GM23338 (cell line): Measurements from ENCODE around the gene FAM217B. TPM values are rescaled to one million over a fixed set of nuclear protein-coding genes. Genes with fewer than 3 reads are reported as not detected.
A peak's percentile ranks its signal among the peaks of the same experiment; 100 is the strongest.

Experiments used
- ATAC-seq: fragments of 200-7000 bp; cut with Tn5 transposase; 3 replicates; pipeline ENCODE4 v1.9.1; 2020
- DNase-seq: peaks from one replicate; pipeline ENCODE4 v3.0.0-alpha.2; 2015; ENCODE audit warnings: low spot score
- H2AFZ ChIP-seq: fragments of 200-600 bp; sonication (generic); 2 replicates; pipeline ENCODE4 v1.8.0; 2016; ENCODE audit warnings: antibody characterized with exemption, mild to moderate bottlenecking, moderate library complexity
- H3F3A ChIP-seq: fragments of 200-600 bp; sonication (generic); replicated peaks from 2 replicates; pipeline ENCODE4 v1.8.0; 2017; ENCODE audit warnings: antibody characterized with exemption, mixed run types, low read depth
- H3K27ac ChIP-seq: fragments of 200-600 bp; sonication (generic); 2 replicates; pipeline ENCODE4 v1.6.1; 2016; ENCODE audit warnings: low read depth
- H3K27me3 ChIP-seq: fragments of 200-600 bp; sonication (generic); 2 replicates; pipeline ENCODE4 v1.8.0; 2016; ENCODE audit warnings: mild to moderate bottlenecking, mixed run types, moderate library complexity; ENCODE audit not compliant: insufficient read depth
- H3K36me3 ChIP-seq: fragments of 200-600 bp; sonication (generic); 2 replicates; pipeline ENCODE4 v1.8.0; 2016; ENCODE audit warnings: mild to moderate bottlenecking; ENCODE audit not compliant: insufficient read depth
- H3K4me1 ChIP-seq: fragments of 200-600 bp; sonication (generic); 2 replicates; pipeline ENCODE4 v1.8.0; 2016; ENCODE audit warnings: mild to moderate bottlenecking, moderate library complexity; ENCODE audit not compliant: insufficient read depth
- H3K4me2 ChIP-seq: fragments of 200-600 bp; sonication (generic); 2 replicates; pipeline ENCODE4 v1.7.1; 2017; ENCODE audit warnings: mixed run types
- H3K4me3 ChIP-seq: fragments of 200-600 bp; sonication (generic); 2 replicates; pipeline ENCODE4 v1.6.1; 2016; ENCODE audit warnings: mixed run types
- H3K79me2 ChIP-seq: fragments of 200-600 bp; sonication (generic); replicated peaks from 2 replicates; pipeline ENCODE4 v1.8.0; 2017; ENCODE audit warnings: mild to moderate bottlenecking; ENCODE audit not compliant: insufficient read depth
- H3K9me2 ChIP-seq: fragments of 200-600 bp; sonication (generic); 2 replicates; pipeline ENCODE4 v1.8.0; 2017; ENCODE audit not compliant: insufficient read depth
- H4K20me1 ChIP-seq: fragments of 200-600 bp; sonication (generic); replicated peaks from 2 replicates; pipeline ENCODE4 v1.8.0; 2017; ENCODE audit warnings: mild to moderate bottlenecking; ENCODE audit not compliant: insufficient read depth
- H3K27ac Mint-ChIP-seq: 2 replicates; pipeline ENCODE4 v1.8.0; 2020; ENCODE audit warnings: inconsistent platforms, mild to moderate bottlenecking, moderate library complexity, mixed read lengths
- H3K27me3 Mint-ChIP-seq: 3 replicates; pipeline ENCODE4 v1.8.0; 2022; ENCODE audit warnings: low read depth, mild to moderate bottlenecking, moderate library complexity, mixed read lengths, inconsistent platforms; ENCODE audit not compliant: insufficient read depth, poor library complexity
- H3K36me3 Mint-ChIP-seq: 3 replicates; pipeline ENCODE4 v1.8.0; 2021; ENCODE audit warnings: low read depth, mild to moderate bottlenecking, inconsistent platforms, moderate library complexity, mixed read lengths
- H3K4me1 Mint-ChIP-seq: 3 replicates; pipeline ENCODE4 v1.8.0; 2020; ENCODE audit warnings: mild to moderate bottlenecking, inconsistent platforms, mixed read lengths
- H3K4me3 Mint-ChIP-seq: 3 replicates; pipeline ENCODE4 v1.8.0; 2021; ENCODE audit warnings: moderate library complexity, mild to moderate bottlenecking, inconsistent platforms, mixed read lengths
- H3K9me3 Mint-ChIP-seq: 3 replicates; pipeline ENCODE4 v1.8.0; 2020; ENCODE audit warnings: moderate library complexity, mild to moderate bottlenecking, inconsistent platforms, mixed read lengths
- CREB1 ChIP-seq: fragments of 250-450 bp; sonication (Bioruptor Pico); IDR thresholded peaks from 2 replicates; pipeline ENCODE4 v1.5.0; 2020; ENCODE audit warnings: low read depth, mild to moderate bottlenecking, moderate library complexity
- ETS1 ChIP-seq: IDR thresholded peaks from 2 replicates; pipeline ENCODE4 v1.6.1; 2016; ENCODE audit warnings: antibody characterized with exemption
- EZH2 ChIP-seq: fragments of 200-600 bp; sonication (generic); IDR thresholded peaks from one replicate; pipeline ENCODE4 v1.8.0; 2017; ENCODE audit warnings: antibody characterized with exemption, mild to moderate bottlenecking, low read depth; ENCODE audit not compliant: unreplicated experiment
- EZH2phosphoT487 ChIP-seq: fragments of 200-600 bp; sonication (generic); IDR thresholded peaks from one replicate; pipeline ENCODE4 v1.8.1; 2018; ENCODE audit warnings: antibody characterized with exemption; ENCODE audit not compliant: unreplicated experiment
- JUNB ChIP-seq: IDR thresholded peaks from one replicate; pipeline ENCODE4 v1.6.1; 2016; ENCODE audit warnings: antibody characterized with exemption; ENCODE audit not compliant: unreplicated experiment
- NANOG ChIP-seq: IDR thresholded peaks from 2 replicates; pipeline ENCODE4 v1.6.1; 2016; ENCODE audit warnings: antibody characterized with exemption, borderline replicate concordance
- POLR2AphosphoS5 ChIP-seq: IDR thresholded peaks from 2 replicates; pipeline ENCODE4 v1.6.1; 2016; ENCODE audit warnings: antibody characterized with exemption, low read depth
- REST ChIP-seq: IDR thresholded peaks from one replicate; pipeline ENCODE4 v1.6.1; 2018; ENCODE audit warnings: antibody characterized with exemption; ENCODE audit not compliant: unreplicated experiment
- STAT1 ChIP-seq: IDR thresholded peaks from one replicate; pipeline ENCODE4 v1.6.1; 2016; ENCODE audit warnings: antibody characterized with exemption; ENCODE audit not compliant: unreplicated experiment
- ZNF114 ChIP-seq: fragments of 250-450 bp; sonication (Bioruptor Pico); IDR thresholded peaks from 2 replicates; pipeline ENCODE4 v1.5.0; 2020; ENCODE audit warnings: mild to moderate bottlenecking, moderate library complexity
- ZNF331 ChIP-seq: fragments of 250-450 bp; sonication (Bioruptor Pico); IDR thresholded peaks from 2 replicates; pipeline ENCODE4 v1.5.0; 2020; ENCODE audit warnings: low read depth, mild to moderate bottlenecking, moderate library complexity
- polyA plus RNA-seq: library from polyadenylated mRNA; unstranded; fragments of >200 nt; fragmentation: Nextera tagmentation; extraction: Ambion mirVana; gene quantifications from 2 replicates; pipeline ENCODE4 v1.2.1, GENCODE V29; 2016
- total RNA-seq: library from RNA; depleted of rRNA; stranded (reverse); fragments of >200 nt; shearing (Covaris generic); gene quantifications from 2 replicates; pipeline ENCODE4 v1.2.3, GENCODE V29; 2014
- TF ChIP-seq, protein P1 (sequence below), 2 experiments: fragments of 200-600 bp in 1 of 2; sonication (generic) in 1 of 2; conservative IDR thresholded peaks; 2 replicates each; pipeline versions ENCODE4 v1.5.1 to v1.6.1; 2016 to 2017; ENCODE audit warnings: antibody characterized with exemption in 2 of 2, low read depth in 2 of 2, mild to moderate bottlenecking in 2 of 2, moderate library complexity in 1 of 2

FAM217B gene
- total and polyA plus RNA-seq, 2 experiments from 2014 or later = 13.2 to 25.9 TPM

- TF ChIP-seq REST (no peak), STAT1 (no peak), CREB1 (no peak), POLR2AphosphoS5 (no peak), JUNB (no peak), NANOG (no peak), ETS1 (no peak), EZH2 (no peak)
- TF ChIP-seq, protein P1, sequence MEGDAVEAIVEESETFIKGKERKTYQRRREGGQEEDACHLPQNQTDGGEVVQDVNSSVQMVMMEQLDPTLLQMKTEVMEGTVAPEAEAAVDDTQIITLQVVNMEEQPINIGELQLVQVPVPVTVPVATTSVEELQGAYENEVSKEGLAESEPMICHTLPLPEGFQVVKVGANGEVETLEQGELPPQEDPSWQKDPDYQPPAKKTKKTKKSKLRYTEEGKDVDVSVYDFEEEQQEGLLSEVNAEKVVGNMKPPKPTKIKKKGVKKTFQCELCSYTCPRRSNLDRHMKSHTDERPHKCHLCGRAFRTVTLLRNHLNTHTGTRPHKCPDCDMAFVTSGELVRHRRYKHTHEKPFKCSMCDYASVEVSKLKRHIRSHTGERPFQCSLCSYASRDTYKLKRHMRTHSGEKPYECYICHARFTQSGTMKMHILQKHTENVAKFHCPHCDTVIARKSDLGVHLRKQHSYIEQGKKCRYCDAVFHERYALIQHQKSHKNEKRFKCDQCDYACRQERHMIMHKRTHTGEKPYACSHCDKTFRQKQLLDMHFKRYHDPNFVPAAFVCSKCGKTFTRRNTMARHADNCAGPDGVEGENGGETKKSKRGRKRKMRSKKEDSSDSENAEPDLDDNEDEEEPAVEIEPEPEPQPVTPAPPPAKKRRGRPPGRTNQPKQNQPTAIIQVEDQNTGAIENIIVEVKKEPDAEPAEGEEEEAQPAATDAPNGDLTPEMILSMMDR (conservative IDR thresholded peaks at IDR 0.05; ENCODE audit: low read depth in 2 of 2) = no peak
Observed at GRCh38 chr20:59948212-59948611, 8.0 kb downstream of the FAM217B start (continued).

- ATAC-seq (peak; percentile 25; the same call in 1 of the 3 replicates), DNase-seq (peak; percentile 71)
- H3K27ac Mint-ChIP-seq = no peak overlapping the region
- no peaks in the 10 kb centered on the region for H3F3A ChIP-seq
- no peak overlapping the region for H2AFZ ChIP-seq
- no peak overlapping the region for H3K4me3 Mint-ChIP-seq
- H3K27me3 Mint-ChIP-seq = no peaks in the 10 kb centered on the region
- H3K4me1 Mint-ChIP-seq = peaks cover 14% of the 10 kb centered on the region
- H3K36me3 Mint-ChIP-seq = peaks cover 13% of the 10 kb centered on the region
- no peaks in the 10 kb centered on the region for H3K36me3 ChIP-seq
- H3K27me3 ChIP-seq = no peaks in the 10 kb centered on the region
- H4K20me1 ChIP-seq = no peaks in the 10 kb centered on the region
- H3K27ac ChIP-seq = no peak overlapping the region
- TF ChIP-seq EZH2phosphoT487 (no peak), ZNF331 (CRISPR knock-in tag) (no peak), ZNF114 (CRISPR knock-in tag) (no peak), CREB1 (no peak), ETS1 (no peak), NANOG (no peak)
- TF ChIP-seq, protein P1 (conservative IDR thresholded peaks at IDR 0.05; ENCODE audit: low read depth in 2 of 2) = peak; percentile 57 to 68
- no peak overlapping the region for H3K4me3 ChIP-seq
- H3K9me3 Mint-ChIP-seq = no peaks in the 10 kb centered on the region
- H3K9me2 ChIP-seq = no peaks in the 10 kb centered on the region
- H3K4me2 ChIP-seq = no peak overlapping the region
- H3K4me1 ChIP-seq = peaks cover 6% of the 10 kb centered on the region
- no peaks in the 10 kb centered on the region for H3K79me2 ChIP-seq
Observed at GRCh38 chr20:59948828-59949720, 8.9 kb downstream of the FAM217B start.
